Nephron (organoid): ENCODE data around the gene TMEM161B.
"Not testable (repeated sequence)": the region's sequence is repeated elsewhere in the genome, so short reads cannot be mapped to it uniquely, and the experiment has no call there.

Source experiments
- H3K27ac Mint-ChIP-seq, 3 experiments: 2 replicates each; pipeline ENCODE4 v1.8.0; 2020; ENCODE audit warnings: mixed read lengths in 3 of 3, mild to moderate bottlenecking in 2 of 3, moderate library complexity in 1 of 3
- H3K27me3 Mint-ChIP-seq: 2 replicates; pipeline ENCODE4 v1.8.0; 2021; ENCODE audit warnings: low read depth, mild to moderate bottlenecking, moderate library complexity, mixed read lengths
- H3K36me3 Mint-ChIP-seq: 2 replicates; pipeline ENCODE4 v1.8.0; 2020; ENCODE audit warnings: low read depth, mixed read lengths
- H3K4me1 Mint-ChIP-seq: 2 replicates; pipeline ENCODE4 v1.8.0; 2020; ENCODE audit warnings: mixed read lengths
- H3K4me3 Mint-ChIP-seq, 3 experiments: 2 replicates each; pipeline ENCODE4 v1.8.0; 2020; ENCODE audit warnings: mild to moderate bottlenecking in 3 of 3, mixed read lengths in 3 of 3, moderate library complexity in 2 of 3
- H3K9me3 Mint-ChIP-seq: 2 replicates; pipeline ENCODE4 v1.8.0; 2020; ENCODE audit warnings: mixed read lengths
- CTCF ChIP-seq, 3 experiments: fragments of 200-600 bp; sonication (generic); IDR thresholded peaks; one replicate each; pipeline ENCODE4 v1.5.0; 2021; ENCODE audit warnings: antibody characterized with exemption in 3 of 3; ENCODE audit not compliant: unreplicated experiment in 3 of 3

The TMEM161B gene

DNA sequence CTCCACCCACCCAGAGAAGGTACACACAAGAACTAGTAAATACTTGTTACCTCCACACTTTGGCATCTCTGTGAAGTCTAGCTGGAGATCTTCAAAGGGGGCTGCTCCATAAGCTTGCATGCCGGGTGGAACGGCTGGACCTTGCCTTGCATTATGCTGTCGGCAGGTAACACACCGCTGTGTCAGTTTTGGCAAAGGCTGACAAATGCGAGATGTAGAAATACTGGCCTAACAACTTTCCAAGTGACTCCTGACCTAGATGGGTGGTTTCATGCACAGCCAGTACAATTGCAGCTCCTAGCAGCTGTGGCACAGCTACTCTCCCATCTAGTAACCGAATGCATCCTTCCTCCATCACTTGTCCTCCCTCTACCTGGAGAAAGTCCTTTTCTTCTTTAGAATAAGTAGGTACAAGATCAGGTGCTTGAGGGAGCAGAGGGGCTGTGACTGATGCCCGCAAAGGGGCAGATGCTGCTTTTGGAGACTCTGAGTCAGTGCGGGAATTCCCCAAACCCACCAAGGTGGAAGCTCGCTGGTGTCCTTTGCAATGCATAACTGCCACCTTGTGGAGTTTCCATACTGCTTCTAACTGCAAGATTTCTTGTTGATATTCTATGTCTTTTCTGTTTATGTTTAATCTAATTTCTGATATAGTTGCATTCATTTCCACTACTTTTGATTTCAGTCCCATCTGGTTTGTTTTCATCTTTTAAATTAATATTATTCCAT, 78.4 kb downstream of the TMEM161B start:
- TF ChIP-seq CTCF (IDR thresholded peaks at IDR 0.05; ENCODE audit: unreplicated experiment in 3 of 3): no peak
- Mint-ChIP-seq H3K27me3 (no peaks in the 10 kb centered on the region), H3K36me3 (peaks cover 72% of the 10 kb centered on the region), H3K4me1 (no peaks in the 10 kb centered on the region), H3K27ac (no peak overlapping the region), H3K9me3 (peaks cover 46% of the 10 kb centered on the region), H3K4me3 (no peak overlapping the region)

- H3K4me1 Mint-ChIP-seq, H3K4me3 Mint-ChIP-seq, H3K27me3 Mint-ChIP-seq, H3K27ac Mint-ChIP-seq: not testable (repeated sequence)
- peaks cover 70% of the 10 kb centered on the region for H3K36me3 Mint-ChIP-seq
- H3K9me3 Mint-ChIP-seq: peaks cover 47% of the 10 kb centered on the region
Observed at GRCh38 chr5:88189484-88189883, 79.2 kb downstream of the TMEM161B start.

DNA sequence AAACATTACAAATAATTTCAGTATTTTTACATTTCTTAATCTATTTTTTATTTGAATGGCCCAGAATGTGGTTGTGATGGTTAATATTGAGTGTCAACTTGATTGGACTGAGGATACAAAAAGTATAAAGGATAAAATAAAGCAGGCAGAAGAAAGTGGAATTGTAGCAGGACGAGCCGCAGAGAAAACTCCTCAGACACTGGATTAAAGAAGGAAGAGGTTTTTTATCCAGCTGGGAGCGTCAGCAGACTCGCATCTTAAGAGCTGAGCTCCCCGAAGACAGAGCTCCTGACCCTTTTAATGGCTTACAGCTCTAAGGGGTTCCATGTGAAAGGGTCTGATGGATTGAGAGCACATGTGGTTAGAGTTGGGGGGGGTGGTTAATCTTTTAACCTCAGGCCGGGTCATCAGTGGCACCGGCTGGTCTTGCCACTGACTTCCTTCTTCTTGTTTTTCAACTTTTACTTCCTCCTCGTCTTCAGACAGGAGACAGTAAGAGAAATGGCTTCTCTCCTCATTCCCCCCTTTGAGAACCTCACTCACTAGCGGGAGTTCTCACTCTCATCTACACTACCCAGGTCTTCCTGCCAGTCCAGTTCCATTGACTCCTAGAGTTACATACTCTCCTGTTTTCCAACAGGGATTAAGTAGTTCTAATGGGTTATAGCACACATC, 80.0 kb downstream of the TMEM161B start:
- Mint-ChIP-seq H3K4me1 (no peaks in the 10 kb centered on the region), H3K4me3 (no peak overlapping the region), H3K9me3 (peaks cover 47% of the 10 kb centered on the region), H3K27me3 (no peaks in the 10 kb centered on the region), H3K27ac (no peak overlapping the region), H3K36me3 (peaks cover 61% of the 10 kb centered on the region)
- TF ChIP-seq CTCF (IDR thresholded peaks at IDR 0.05; ENCODE audit: unreplicated experiment in 3 of 3): no peak

DNA sequence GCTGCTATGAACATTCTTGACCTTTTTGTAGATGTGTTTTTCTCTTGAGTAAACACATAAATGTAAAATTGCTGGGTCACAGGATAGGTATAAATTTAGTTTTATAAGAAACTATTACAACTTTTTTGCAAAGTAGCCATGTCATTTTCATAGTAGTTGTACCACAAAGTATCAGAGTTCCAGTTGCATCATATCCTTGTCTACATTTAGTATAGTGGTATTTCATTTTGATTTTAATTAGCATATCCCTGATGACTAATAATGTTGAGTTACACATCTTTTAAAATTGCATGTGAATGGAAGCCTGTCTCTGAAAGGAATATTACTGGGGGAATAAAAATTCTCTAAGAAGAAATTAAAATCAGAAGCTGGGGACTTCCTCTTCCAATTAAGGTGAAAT, 85.4 kb downstream of the TMEM161B start:
- H3K27ac Mint-ChIP-seq: no peak overlapping the region
- TF ChIP-seq CTCF (IDR thresholded peaks at IDR 0.05; ENCODE audit: unreplicated experiment in 3 of 3): no peak
- peaks cover 26% of the 10 kb centered on the region for H3K36me3 Mint-ChIP-seq
- H3K4me1 Mint-ChIP-seq: no peaks in the 10 kb centered on the region
- no peak overlapping the region for H3K4me3 Mint-ChIP-seq
- no peaks in the 10 kb centered on the region for H3K27me3 Mint-ChIP-seq
- peaks cover 20% of the 10 kb centered on the region for H3K9me3 Mint-ChIP-seq

DNA sequence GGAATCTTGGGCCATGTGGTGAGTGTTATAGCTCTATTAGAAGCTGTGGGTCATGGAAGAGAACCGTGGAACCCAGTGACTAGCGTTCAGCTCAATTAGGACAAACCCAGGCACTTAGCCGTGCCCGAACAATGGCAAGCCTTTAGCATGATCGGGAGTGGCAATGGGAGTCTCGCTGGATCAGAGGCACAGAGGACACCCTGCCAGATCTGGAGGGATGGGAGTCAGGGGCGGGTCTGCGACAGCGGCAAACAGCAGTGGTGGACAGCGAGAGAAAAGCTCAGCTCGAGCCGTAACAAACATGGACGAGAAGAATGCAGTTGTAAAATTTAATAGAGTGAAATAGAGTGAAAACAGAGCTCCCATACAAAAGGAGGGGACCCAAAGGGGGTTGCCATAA, 91.2 kb downstream of the TMEM161B start:
- H3K27me3 Mint-ChIP-seq: not testable (repeated sequence)

GRCh38 chr5:88172847-88173758, 95.5 kb downstream of the TMEM161B start:
- Mint-ChIP-seq H3K4me3 (no peak overlapping the region), H3K27ac (no peak overlapping the region), H3K4me1 (no peaks in the 10 kb centered on the region), H3K27me3 (no peaks in the 10 kb centered on the region), H3K9me3 (peaks cover 32% of the 10 kb centered on the region), H3K36me3 (no peaks in the 10 kb centered on the region)
- TF ChIP-seq CTCF (IDR thresholded peaks at IDR 0.05; ENCODE audit: unreplicated experiment in 3 of 3): no peak

More for the DNA sequence above, 91.2 kb downstream of the TMEM161B start:
- H3K36me3 Mint-ChIP-seq, H3K4me1 Mint-ChIP-seq, H3K4me3 Mint-ChIP-seq, H3K9me3 Mint-ChIP-seq, H3K27ac Mint-ChIP-seq: not testable (repeated sequence)
